ENCODE results near the gene ATP5MC2.

DNA sequence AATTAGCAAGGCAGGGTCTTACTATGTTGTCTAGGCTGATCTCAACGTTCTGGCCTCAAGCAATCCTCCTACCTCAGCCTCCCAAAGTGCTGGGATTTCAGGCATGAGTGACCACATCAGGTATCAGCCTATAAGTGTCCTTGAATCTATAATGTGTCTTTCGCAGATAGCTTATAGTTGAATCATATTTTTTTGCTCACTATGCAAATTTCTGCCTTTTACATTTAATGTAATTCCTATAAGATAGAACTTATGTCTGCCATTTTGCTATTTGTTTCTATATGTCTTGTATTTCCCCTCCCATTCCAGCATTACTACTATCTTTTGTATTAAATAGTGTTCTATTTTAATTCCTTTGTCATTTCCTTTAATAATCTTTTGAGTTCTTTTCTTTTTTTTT, 39.2 kb downstream of the ATP5MC2 start:
- TF ChIP-seq ZFX (IDR thresholded peaks at IDR 0.05; ENCODE audit: borderline replicate concordance), result no peak
- TF ChIP-seq, protein P1, sequence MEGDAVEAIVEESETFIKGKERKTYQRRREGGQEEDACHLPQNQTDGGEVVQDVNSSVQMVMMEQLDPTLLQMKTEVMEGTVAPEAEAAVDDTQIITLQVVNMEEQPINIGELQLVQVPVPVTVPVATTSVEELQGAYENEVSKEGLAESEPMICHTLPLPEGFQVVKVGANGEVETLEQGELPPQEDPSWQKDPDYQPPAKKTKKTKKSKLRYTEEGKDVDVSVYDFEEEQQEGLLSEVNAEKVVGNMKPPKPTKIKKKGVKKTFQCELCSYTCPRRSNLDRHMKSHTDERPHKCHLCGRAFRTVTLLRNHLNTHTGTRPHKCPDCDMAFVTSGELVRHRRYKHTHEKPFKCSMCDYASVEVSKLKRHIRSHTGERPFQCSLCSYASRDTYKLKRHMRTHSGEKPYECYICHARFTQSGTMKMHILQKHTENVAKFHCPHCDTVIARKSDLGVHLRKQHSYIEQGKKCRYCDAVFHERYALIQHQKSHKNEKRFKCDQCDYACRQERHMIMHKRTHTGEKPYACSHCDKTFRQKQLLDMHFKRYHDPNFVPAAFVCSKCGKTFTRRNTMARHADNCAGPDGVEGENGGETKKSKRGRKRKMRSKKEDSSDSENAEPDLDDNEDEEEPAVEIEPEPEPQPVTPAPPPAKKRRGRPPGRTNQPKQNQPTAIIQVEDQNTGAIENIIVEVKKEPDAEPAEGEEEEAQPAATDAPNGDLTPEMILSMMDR (IDR thresholded peaks at IDR 0.05), result no peak
